IPS-20b (cell line): ENCODE results near the gene ATP13A2.

Experiments
- H3K27ac ChIP-seq: one replicate; pipeline ENCODE4 v1.5.1; 2013; ENCODE audit warnings: low read length
- H3K27me3 ChIP-seq: 2 replicates; pipeline ENCODE4 v1.6.1; 2013; ENCODE audit warnings: mild to moderate bottlenecking, low read length, inconsistent platforms; ENCODE audit not compliant: insufficient read depth
- H3K36me3 ChIP-seq: 2 replicates; pipeline ENCODE4 v1.6.1; 2013; ENCODE audit warnings: low read depth, mild to moderate bottlenecking, inconsistent platforms, low read length, moderate library complexity; ENCODE audit not compliant: insufficient read depth
- H3K4me1 ChIP-seq: 2 replicates; pipeline ENCODE4 v1.6.1; 2013; ENCODE audit warnings: mild to moderate bottlenecking, control low read depth, inconsistent platforms, low read length, moderate library complexity; ENCODE audit not compliant: insufficient read depth
- H3K4me3 ChIP-seq: 2 replicates; pipeline ENCODE4 v1.5.1; 2013; ENCODE audit warnings: mild to moderate bottlenecking, low read length, inconsistent platforms
- H3K9ac ChIP-seq: 2 replicates; pipeline ENCODE4 v1.6.1; 2013; ENCODE audit warnings: low read depth, mild to moderate bottlenecking, inconsistent platforms, low read length, moderate library complexity
- H3K9me3 ChIP-seq: 2 replicates; pipeline ENCODE4 v1.6.1; 2013; ENCODE audit warnings: mild to moderate bottlenecking, low read depth, low read length, inconsistent platforms; ENCODE audit not compliant: insufficient read depth

ATP13A2 gene

DNA sequence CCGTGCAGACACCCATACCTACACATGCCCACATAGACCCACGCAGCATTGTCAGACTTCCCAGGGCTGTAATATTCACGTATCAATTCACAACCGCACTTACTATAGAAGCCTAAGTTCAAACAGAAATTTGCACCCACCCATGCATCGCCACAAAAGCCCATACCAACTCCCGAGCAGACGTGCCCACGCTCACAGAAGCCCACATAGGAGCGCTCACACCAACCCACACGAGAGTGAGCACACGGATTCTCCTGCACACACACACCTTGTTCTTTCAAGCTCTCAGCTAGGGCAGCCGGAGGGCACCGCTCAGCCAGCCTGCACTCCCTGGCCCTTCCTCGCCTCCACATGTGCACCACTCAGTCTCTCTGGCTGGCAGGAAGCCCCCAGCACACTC is 35.9 kb downstream of the ATP13A2 start:
- Histone ChIP-seq H3K27ac (no peak overlapping the region), H3K36me3 (peaks cover 43% of the 10 kb centered on the region)

GRCh38 chr1:16975211-16975610 is 36.5 kb downstream of the ATP13A2 start:
- no peak overlapping the region for H3K27ac ChIP-seq
- H3K36me3 ChIP-seq, result peaks cover 50% of the 10 kb centered on the region
- H3K4me1 ChIP-seq, result peaks cover 16% of the 10 kb centered on the region; the same call in 1 of the 2 replicates
- H3K9me3 ChIP-seq, result no peaks in the 10 kb centered on the region
- no peak overlapping the region for H3K9ac ChIP-seq
- no peaks in the 10 kb centered on the region for H3K27me3 ChIP-seq
- no peak overlapping the region for H3K4me3 ChIP-seq

More for the DNA sequence above, 35.9 kb downstream of the ATP13A2 start:
- Histone ChIP-seq H3K9me3 (no peaks in the 10 kb centered on the region), H3K4me3 (no peak overlapping the region), H3K27me3 (no peaks in the 10 kb centered on the region; the same call in 1 of the 2 replicates), H3K9ac (no peak overlapping the region), H3K4me1 (peaks cover 16% of the 10 kb centered on the region; the same call in 1 of the 2 replicates)

GRCh38 chr1:16973215-16973614 is 38.5 kb downstream of the ATP13A2 start:
- Histone ChIP-seq H3K4me3 (no peak overlapping the region), H3K27me3 (no peaks in the 10 kb centered on the region), H3K27ac (no peak overlapping the region), H3K9ac (no peak overlapping the region), H3K36me3 (peaks cover 62% of the 10 kb centered on the region), H3K9me3 (no peaks in the 10 kb centered on the region), H3K4me1 (peaks cover 6% of the 10 kb centered on the region; the same call in 1 of the 2 replicates)

- H3K27me3 ChIP-seq, result no peaks in the 10 kb centered on the region
- peaks cover 54% of the 10 kb centered on the region for H3K36me3 ChIP-seq
- no peak overlapping the region for H3K9ac ChIP-seq
- H3K4me3 ChIP-seq, result no peak overlapping the region
- H3K4me1 ChIP-seq, result peaks cover 5% of the 10 kb centered on the region; the same call in 1 of the 2 replicates
- H3K9me3 ChIP-seq, result no peaks in the 10 kb centered on the region
- H3K27ac ChIP-seq, result no peak overlapping the region
Observed at GRCh38 chr1:16972189-16972895, 39.4 kb downstream of the ATP13A2 start.

- no peak overlapping the region for H3K9ac ChIP-seq
- no peak overlapping the region for H3K27ac ChIP-seq
- H3K9me3 ChIP-seq, result no peaks in the 10 kb centered on the region
- H3K36me3 ChIP-seq, result peaks cover 48% of the 10 kb centered on the region
- no peaks in the 10 kb centered on the region for H3K27me3 ChIP-seq
- peaks cover 5% of the 10 kb centered on the region; the same call in 1 of the 2 replicates for H3K4me1 ChIP-seq
- no peak overlapping the region for H3K4me3 ChIP-seq
Observed at GRCh38 chr1:16971341-16972188, 40.2 kb downstream of the ATP13A2 start.

DNA sequence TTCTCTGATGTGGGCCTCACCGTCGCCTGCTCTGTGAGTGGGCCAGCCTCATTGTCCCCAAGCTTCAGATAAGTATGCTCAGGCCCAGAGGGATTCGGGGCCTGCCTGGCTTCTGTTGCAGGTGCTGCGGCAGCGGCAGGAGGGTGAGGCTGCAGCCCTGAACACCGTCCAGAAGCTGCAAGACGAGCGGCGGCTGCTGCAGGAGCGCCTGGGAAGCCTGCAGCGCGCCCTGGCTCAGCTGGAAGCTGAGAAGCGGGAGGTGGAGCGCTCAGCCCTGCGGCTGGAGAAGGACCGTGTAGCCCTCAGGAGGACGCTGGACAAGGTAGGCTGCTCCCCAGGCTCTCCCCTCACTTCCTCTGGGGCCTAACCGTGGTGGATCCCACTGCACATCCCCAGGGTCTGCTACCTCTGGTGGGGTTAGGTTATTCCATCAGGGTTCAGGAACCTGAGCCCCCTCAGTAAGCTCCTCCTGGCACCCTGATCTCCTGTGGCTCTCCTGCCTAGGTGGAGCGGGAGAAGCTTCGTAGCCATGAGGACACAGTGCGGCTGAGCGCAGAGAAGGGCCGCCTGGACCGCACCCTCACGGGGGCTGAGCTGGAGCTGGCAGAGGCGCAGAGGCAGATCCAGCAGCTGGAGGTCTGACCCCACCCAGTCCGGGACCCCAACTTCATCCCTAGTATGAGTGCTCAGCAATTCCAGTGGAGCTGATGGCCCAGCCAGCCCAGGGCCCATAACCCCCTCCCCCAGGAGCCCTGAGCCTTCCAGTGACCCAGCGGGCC is 41.4 kb downstream of the ATP13A2 start:
- Histone ChIP-seq H3K36me3 (peaks cover 46% of the 10 kb centered on the region), H3K9ac (no peak overlapping the region), H3K27me3 (no peaks in the 10 kb centered on the region), H3K4me1 (peaks cover 5% of the 10 kb centered on the region; the same call in 1 of the 2 replicates), H3K4me3 (no peak overlapping the region), H3K9me3 (no peaks in the 10 kb centered on the region), H3K27ac (no peak overlapping the region)

DNA sequence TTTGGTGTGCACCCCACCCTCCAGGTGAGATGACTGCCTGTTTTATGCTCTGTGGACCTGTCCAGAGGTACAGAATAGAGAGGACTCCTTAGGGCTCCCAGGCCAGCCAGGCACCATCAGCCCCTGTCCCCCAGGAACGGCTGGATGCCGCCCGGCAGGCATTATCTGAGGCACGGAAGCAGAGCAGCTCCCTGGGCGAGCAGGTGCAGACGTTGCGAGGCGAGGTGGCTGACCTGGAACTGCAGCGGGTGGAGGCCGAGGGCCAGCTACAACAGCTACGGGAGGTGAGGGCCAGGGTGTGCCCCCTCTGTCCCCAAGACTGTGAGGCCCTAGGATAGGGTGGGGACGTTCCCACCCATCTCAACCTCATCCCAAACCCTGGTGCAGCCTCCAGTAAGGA is 42.1 kb downstream of the ATP13A2 start:
- Histone ChIP-seq H3K4me1 (peaks cover 5% of the 10 kb centered on the region; the same call in 1 of the 2 replicates), H3K27me3 (no peaks in the 10 kb centered on the region), H3K36me3 (peaks cover 48% of the 10 kb centered on the region), H3K9ac (no peak overlapping the region), H3K4me3 (no peak overlapping the region), H3K27ac (no peak overlapping the region), H3K9me3 (no peaks in the 10 kb centered on the region)

DNA sequence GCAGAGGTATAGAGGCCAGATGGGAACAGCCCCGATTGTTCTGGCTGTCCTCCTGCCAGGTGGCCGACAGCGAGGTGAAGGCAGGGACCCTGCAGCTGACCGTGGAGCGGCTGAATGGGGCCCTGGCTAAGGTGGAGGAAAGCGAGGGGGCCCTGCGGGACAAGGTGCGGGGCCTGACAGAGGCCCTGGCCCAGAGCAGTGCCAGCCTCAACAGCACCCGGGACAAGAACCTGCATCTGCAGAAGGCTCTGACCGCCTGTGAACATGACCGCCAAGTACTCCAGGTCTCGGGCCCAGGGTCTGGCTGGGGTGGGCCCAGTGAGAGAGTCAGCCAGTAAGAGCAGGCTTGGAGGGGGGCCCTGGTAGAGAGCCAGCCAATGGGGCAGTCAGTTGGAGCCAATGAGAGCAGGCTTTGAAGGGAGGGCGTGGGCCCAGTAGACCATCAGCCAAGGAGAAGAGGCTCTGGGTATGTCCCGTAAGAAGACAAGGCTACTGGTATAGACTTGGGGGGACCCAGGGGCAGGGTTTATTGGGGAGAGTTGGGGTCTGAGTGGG is 42.6 kb downstream of the ATP13A2 start:
- Histone ChIP-seq H3K4me1 (peaks cover 5% of the 10 kb centered on the region; the same call in 1 of the 2 replicates), H3K4me3 (no peak overlapping the region), H3K27ac (no peak overlapping the region), H3K9ac (no peak overlapping the region), H3K27me3 (no peaks in the 10 kb centered on the region), H3K9me3 (no peaks in the 10 kb centered on the region), H3K36me3 (peaks cover 48% of the 10 kb centered on the region)

GRCh38 chr1:16968372-16968771 is 43.4 kb downstream of the ATP13A2 start:
- no peaks in the 10 kb centered on the region for H3K27me3 ChIP-seq
- peaks cover 5% of the 10 kb centered on the region; the same call in 1 of the 2 replicates for H3K4me1 ChIP-seq
- no peaks in the 10 kb centered on the region for H3K9me3 ChIP-seq
- no peak overlapping the region for H3K4me3 ChIP-seq
- H3K9ac ChIP-seq, result no peak overlapping the region
- no peak overlapping the region for H3K27ac ChIP-seq
- peaks cover 46% of the 10 kb centered on the region for H3K36me3 ChIP-seq

DNA sequence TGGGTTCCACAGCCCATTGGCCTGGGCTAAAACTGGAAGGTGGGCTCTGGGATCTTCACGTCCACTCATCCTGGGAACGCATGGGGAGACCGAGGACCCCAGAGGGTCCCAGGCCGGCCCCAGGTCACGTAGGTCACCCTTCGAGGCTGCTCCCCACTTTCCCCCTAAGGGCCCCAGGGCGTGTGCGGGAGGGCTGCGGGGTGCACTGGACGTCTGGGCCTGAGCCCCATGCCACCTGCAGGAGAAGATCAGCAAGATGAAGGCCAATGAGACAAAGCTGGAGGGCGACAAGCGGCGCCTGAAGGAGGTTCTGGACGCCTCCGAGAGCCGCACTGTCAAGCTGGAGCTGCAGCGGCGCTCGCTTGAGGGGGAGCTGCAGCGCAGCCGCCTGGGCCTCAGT is 43.8 kb downstream of the ATP13A2 start:
- Histone ChIP-seq H3K9me3 (no peaks in the 10 kb centered on the region), H3K36me3 (peaks cover 42% of the 10 kb centered on the region), H3K4me1 (peaks cover 5% of the 10 kb centered on the region; the same call in 1 of the 2 replicates), H3K4me3 (no peak overlapping the region), H3K9ac (no peak overlapping the region), H3K27me3 (no peaks in the 10 kb centered on the region), H3K27ac (no peak overlapping the region)

GRCh38 chr1:16967095-16967575 is 44.6 kb downstream of the ATP13A2 start:
- Histone ChIP-seq H3K36me3 (peaks cover 41% of the 10 kb centered on the region), H3K9ac (no peak overlapping the region), H3K27me3 (no peaks in the 10 kb centered on the region), H3K4me3 (no peak overlapping the region), H3K4me1 (peaks cover 5% of the 10 kb centered on the region; the same call in 1 of the 2 replicates), H3K9me3 (no peaks in the 10 kb centered on the region), H3K27ac (no peak overlapping the region)
